SJSA1 (cell line): Measurements from ENCODE around the gene PTGES3L. TPM values are rescaled to one million over a fixed set of nuclear protein-coding genes. Genes with fewer than 3 reads are reported as not detected.
A peak's percentile ranks its signal among the peaks of the same experiment; 100 is the strongest.

Source experiments
- DNase-seq, 2 experiments: peaks; one replicate each; pipeline ENCODE4 v3.0.0-alpha.2; 2015 to 2020; ENCODE audit warnings: low spot score in 2 of 2, low read depth in 1 of 2
- H3K27ac ChIP-seq: fragments of 250-450 bp; sonication (Bioruptor Pico); 2 replicates; pipeline ENCODE4 v1.5.1; 2020; ENCODE audit warnings: mild to moderate bottlenecking, moderate library complexity
- H3K27me3 ChIP-seq: fragments of 250-450 bp; sonication (Bioruptor Pico); replicated peaks from 2 replicates; pipeline ENCODE4 v1.5.1; 2020; ENCODE audit warnings: mild to moderate bottlenecking, moderate library complexity
- H3K36me3 ChIP-seq: fragments of 250-450 bp; sonication (Bioruptor Pico); 2 replicates; pipeline ENCODE4 v1.5.1; 2020; ENCODE audit warnings: mild to moderate bottlenecking
- H3K4me1 ChIP-seq: fragments of 250-450 bp; sonication (Bioruptor Pico); replicated peaks from 2 replicates; pipeline ENCODE4 v1.6.1; 2021; ENCODE audit warnings: mild to moderate bottlenecking
- H3K4me3 ChIP-seq: fragments of 250-450 bp; sonication (Bioruptor Pico); 2 replicates; pipeline ENCODE4 v1.5.1; 2020; ENCODE audit warnings: mild to moderate bottlenecking
- H3K9me3 ChIP-seq: fragments of 250-450 bp; sonication (Bioruptor Pico); replicated peaks from 2 replicates; pipeline ENCODE4 v1.5.1; 2020; ENCODE audit warnings: mild to moderate bottlenecking
- total RNA-seq: library from RNA; depleted of rRNA; stranded (reverse); fragments of >200 nt; shearing (Covaris generic); gene quantifications from 2 replicates; pipeline ENCODE4 v1.2.3, GENCODE V29; 2014; rRNA removed

The PTGES3L gene
- 1.2 and 2.1 TPM in 2 replicates for total RNA-seq

DNA sequence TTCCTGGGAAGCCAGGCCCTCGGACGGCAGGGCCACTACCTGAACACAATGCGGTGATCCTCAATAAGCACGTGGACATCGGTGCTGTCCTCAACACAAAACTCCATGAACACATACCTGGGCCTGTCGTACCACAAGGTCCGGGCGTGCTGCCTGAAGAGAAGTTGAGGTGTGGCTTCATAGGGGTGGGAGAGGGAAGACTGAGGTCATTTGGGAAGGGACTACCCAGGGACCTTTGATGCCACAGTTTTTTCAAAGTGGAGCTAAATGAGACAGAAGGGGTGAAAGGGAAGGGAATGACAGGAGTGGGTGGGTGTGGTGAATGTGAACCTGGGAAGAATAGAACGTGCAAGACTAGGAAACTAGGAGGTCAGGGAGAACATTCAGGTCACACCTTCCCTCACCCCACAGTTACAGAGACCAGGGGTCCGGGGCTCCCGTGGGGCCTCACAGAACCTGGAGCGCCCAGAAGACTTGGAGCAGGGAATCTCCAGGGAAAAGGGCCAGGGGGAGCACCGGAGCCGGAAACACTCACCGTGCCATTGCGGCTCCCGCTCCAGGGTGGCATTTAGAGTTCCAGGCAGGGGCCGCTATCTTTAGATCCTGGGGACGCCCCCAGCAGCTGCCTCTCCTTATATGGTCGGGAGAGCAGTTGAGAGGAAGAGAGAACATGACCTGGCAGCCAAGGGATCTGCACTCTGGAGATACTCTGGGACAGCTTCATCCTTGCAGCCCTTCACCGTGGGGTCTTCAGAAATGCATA is at the start of gene PTGES3L:
TSS of gene PTGES3L (minus strand) at position 570 of the 763 bp plus-strand sequence. CDS start at position 543, 27 bp downstream.
- no peaks in the 10 kb centered on the region; the same call in 1 of the 2 replicates for H3K9me3 ChIP-seq
- no peaks in the 10 kb centered on the region for H3K27me3 ChIP-seq
- peaks cover 15% of the 10 kb centered on the region for H3K36me3 ChIP-seq
- peak in 1 of 2 experiments; percentile 70 for DNase-seq
- peaks cover 25% of the 10 kb centered on the region for H3K4me1 ChIP-seq
- peak within 1 kb of the TSS; percentile 96 for H3K4me3 ChIP-seq
- H3K27ac ChIP-seq = peak within 1 kb of the TSS; percentile 55

DNA sequence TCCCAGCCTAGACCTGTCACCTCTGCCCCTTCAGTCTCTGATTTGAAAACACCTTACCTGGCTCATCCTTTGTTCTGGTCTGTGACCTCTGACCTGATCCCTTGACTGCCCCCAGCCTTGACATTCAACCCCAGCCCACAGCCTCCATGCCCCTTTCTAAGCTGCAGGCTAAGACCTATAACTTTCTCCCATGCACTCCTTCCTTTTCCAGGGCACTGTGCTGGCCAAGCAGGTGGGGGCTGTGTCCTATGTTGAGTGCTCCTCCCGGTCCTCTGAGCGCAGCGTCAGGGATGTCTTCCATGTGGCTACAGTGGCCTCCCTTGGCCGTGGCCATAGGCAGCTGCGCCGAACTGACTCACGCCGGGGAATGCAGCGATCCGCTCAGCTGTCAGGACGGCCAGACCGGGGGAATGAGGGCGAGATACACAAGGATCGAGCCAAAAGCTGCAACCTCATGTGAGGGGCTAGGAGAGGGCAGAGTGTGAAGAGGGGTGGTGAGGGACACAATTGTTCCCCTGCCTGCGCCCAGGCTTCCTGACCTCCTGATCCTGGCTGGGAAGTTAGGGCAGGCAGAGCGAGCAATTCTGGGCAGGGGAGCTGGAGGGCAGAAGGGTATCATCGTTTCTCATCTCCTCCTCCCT is 48.5 kb upstream of the PTGES3L start:
- Histone ChIP-seq H3K36me3 (no peaks in the 10 kb centered on the region), H3K27ac (no peak overlapping the region), H3K4me3 (no peak overlapping the region), H3K4me1 (peaks cover 8% of the 10 kb centered on the region), H3K9me3 (no peaks in the 10 kb centered on the region), H3K27me3 (peaks cover 4% of the 10 kb centered on the region; the same call in 1 of the 2 replicates)
- no peak for DNase-seq

DNA sequence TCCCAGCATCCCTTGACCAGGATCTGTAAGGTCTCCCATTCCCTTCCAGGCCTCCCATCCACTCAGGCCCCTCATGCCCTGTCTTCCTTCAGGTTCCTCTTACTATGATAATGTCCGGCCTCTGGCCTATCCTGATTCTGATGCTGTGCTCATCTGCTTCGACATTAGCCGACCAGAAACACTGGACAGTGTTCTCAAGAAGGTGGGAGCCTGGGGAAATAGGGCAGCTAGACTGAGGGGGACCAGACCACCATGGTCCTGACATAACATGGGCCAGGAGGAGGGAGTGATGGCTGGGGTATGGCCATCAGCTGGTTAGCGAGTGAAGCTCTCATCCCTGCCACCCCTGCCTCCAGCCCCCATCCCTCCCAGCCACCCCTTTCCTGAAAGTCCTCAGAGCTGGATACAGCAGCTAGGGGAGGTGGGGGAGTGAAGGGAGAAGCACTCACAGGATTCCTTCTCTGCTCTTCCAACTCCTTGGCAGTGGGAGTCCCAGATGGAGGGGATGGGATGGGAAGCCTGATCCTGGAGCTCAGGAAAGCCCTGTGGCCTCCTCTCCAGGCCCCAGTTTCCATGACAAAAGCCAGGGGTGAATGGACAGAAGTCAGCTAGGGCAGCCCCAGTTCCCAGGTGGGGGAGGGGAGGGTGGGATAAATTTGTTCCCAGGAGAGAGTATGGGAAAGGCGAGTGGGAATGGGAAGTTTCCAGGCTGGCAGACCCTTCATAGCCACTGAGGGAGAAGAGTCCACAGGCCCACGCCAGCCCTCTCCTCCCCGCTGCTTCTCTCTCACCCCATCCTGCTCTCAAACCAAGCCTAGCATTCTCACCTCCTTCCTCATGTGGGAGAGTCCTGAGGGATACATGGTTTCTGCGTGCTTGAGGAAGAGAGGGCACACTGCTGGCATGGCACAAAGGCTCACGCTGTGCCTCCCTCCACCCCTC is 47.5 kb upstream of the PTGES3L start:
- Histone ChIP-seq H3K9me3 (no peaks in the 10 kb centered on the region), H3K27me3 (peaks cover 4% of the 10 kb centered on the region; the same call in 1 of the 2 replicates), H3K36me3 (peaks cover 1% of the 10 kb centered on the region), H3K4me1 (peaks cover 11% of the 10 kb centered on the region), H3K27ac (no peak overlapping the region), H3K4me3 (no peak overlapping the region)
- no peak for DNase-seq

DNA sequence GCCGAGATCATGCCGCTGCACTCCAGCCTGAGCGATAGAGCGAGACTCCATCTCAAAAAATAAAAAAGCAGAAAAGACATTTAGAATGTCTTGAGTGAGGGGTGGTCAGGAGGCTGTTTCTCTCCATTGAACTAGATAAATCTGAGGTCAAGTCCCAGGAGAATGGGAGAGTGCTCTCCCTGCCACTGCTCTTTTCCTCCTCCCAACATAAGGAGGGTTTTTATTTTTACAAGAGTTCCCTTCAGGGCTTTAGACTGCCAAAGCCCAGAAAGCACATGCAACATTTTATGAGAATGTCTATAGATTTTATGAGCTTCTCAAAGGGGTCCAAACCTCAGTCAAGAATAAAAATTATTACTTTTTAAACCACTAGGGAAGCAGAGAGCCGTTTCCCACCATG is 46.7 kb upstream of the PTGES3L start:
- Histone ChIP-seq H3K36me3 (peaks cover 9% of the 10 kb centered on the region), H3K27ac (no peak overlapping the region), H3K4me1 (peaks cover 18% of the 10 kb centered on the region), H3K27me3 (peaks cover 4% of the 10 kb centered on the region; the same call in 1 of the 2 replicates), H3K4me3 (no peak overlapping the region), H3K9me3 (no peaks in the 10 kb centered on the region)
- DNase-seq = no peak

DNA sequence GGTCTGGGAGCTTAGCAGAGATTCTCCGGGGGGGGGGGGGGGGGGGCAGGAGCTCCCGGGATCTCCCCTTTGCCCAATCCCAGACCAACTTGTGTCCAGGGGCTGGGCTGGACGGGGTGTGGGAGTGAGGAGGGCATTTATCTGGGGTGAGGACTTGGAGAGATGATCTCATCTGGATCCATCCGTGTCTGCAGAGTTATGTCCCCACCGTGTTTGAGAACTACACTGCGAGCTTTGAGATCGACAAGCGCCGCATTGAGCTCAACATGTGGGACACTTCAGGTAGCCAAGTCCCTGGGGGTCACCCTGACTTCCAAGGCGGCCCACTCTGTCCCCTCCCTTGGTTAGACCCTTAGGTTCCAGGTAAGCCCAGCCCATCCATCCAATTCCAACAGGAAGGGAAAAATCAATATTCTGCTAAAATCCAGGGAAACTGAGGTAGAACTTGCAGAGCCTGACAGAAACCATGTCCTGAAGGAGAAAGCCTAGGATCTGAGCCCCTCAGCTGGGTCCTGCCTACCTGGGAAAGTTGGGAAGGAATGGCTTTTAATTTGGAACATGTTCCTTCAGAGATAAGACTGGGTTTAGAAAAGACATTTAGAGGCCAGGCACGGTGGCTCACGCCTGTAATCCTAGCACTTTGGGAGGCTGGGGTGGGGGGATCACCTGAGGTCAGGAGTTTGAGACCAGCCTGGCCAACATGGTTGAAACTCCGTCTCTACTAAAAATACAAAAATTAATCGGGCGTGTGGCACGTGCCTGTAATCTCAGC is 46.1 kb upstream of the PTGES3L start:
- DNase-seq = no peak
- peaks cover 4% of the 10 kb centered on the region; the same call in 1 of the 2 replicates for H3K27me3 ChIP-seq

DNA sequence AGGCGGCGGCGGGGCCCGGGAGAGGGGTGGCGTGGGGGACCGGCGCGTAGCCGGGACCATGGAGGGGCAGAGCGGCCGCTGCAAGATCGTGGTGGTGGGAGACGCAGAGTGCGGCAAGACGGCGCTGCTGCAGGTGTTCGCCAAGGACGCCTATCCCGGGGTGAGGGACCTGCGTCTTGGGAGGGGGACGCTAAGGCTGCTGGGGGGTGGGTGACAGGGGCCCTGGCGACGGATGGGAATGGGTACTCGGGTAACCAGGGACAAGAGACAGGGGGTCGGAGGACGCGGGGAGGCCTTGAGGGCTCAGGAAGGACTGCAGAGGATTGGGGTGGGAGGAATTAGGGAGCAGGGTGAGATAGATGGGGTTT is 45.4 kb upstream of the PTGES3L start:
- Histone ChIP-seq H3K4me1 (peaks cover 29% of the 10 kb centered on the region), H3K27ac (no peak overlapping the region), H3K9me3 (no peaks in the 10 kb centered on the region), H3K36me3 (peaks cover 9% of the 10 kb centered on the region), H3K4me3 (no peak overlapping the region), H3K27me3 (peaks cover 4% of the 10 kb centered on the region; the same call in 1 of the 2 replicates)
- no peak for DNase-seq

More for the DNA sequence above, 46.1 kb upstream of the PTGES3L start:
- no peak overlapping the region for H3K4me3 ChIP-seq
- peaks cover 22% of the 10 kb centered on the region for H3K4me1 ChIP-seq
- peaks cover 9% of the 10 kb centered on the region for H3K36me3 ChIP-seq
- H3K27ac ChIP-seq = no peak overlapping the region
- no peaks in the 10 kb centered on the region for H3K9me3 ChIP-seq

DNA sequence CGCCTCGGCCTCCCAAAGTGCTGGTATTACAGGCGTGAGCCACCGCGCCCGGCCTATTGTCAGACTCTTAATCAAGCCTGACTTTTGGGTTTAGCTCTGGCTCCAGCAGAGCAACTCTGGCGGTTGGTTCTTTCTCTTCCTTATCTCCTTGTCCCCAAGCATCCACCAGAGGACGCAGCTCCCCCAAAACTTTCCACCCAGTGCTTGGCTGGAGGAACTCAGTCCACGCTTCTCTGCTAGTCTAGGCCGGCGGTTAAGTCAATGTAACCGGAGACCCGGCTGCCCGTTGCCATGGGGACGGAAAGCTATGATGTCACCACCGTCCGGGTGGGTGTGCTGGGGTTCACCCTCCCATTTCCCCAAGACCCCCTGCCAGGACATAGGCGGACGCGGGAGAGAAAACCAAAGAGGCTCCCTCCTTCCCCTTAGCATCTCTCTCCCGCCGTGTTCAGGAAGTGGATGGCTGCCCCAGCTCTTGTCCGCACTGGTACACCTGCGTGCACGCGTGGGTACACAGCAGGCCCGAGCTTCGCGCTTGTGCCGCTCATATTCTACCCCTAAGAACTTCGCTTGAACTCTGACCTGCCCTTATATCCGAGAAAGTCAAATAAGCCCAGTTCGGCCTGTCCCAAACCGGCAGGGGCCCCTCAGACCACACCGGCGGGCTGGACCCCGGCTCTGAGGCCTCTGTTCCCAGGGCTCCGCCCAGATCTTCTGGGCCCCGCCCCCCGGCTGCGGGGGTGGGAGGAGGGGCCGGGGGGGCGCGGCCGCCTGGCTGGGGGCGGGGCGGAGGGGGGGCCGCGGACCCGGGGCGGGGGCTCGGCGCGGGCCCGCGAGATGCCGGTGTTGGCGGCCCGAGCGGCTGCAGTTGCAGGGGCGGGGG is 44.8 kb upstream of the PTGES3L start, which contains the start of gene RND2:
TSS of gene RND2 (plus strand) at position 825 of the 883 bp plus-strand sequence. CDS start 117 bp downstream, outside the sequence.
- Histone ChIP-seq H3K9me3 (no peaks in the 10 kb centered on the region), H3K4me1 (peaks cover 35% of the 10 kb centered on the region), H3K36me3 (peaks cover 12% of the 10 kb centered on the region), H3K27ac (no peak within 1 kb of the TSS), H3K27me3 (peaks cover 4% of the 10 kb centered on the region; the same call in 1 of the 2 replicates), H3K4me3 (peak within 1 kb of the TSS; percentile 29)
- DNase-seq = peak; percentile 90 to 95

DNA sequence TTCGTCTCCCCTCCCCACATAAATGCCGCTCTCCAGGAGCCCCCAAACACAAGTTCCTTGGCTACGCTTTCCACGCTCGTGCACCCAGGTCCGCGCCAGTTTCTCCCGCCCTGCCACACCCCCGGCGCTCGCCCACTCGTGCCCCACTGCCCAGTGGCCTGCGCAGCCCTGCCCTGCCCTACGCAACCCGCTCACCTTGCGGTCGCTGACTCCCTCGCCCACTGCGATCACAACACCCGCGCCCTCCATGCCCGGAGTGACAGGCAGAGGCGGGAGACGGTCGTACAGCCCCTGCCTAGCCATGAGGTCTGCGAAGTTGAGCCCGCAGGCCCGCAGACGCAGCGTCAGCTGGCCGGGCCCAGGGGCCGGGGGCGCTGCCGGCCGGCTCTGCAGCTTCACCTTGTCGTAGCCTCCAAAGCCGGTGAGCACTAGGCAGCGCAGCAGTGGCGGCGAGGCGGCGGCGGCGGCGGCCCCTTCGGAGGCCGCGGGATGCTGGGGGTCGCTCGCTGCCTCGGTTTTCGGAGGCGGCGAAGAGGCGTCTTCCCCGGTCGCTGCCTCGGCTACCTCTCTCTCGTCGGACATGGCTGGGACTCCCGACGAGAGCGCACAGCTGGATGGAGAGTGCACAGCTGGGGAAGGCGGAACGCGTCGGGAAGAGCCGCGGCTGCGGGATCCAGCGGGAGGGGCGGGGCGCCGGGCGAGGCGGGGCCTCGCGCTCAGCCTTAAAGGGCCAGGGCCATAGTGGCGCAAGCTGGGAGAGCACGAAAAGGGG is 42.0 kb upstream of the PTGES3L start, which contains the start of gene VAT1:
TSS of gene VAT1 (minus strand) at position 645 of the 772 bp plus-strand sequence. CDS start at position 582, 63 bp downstream.
- no peaks in the 10 kb centered on the region for H3K9me3 ChIP-seq
- peak; percentile 84 to 86 for DNase-seq
- peak within 1 kb of the TSS; percentile 91 for H3K4me3 ChIP-seq
- peaks cover 4% of the 10 kb centered on the region; the same call in 1 of the 2 replicates for H3K27me3 ChIP-seq
- peaks cover 44% of the 10 kb centered on the region for H3K4me1 ChIP-seq
- H3K27ac ChIP-seq = peak within 1 kb of the TSS; percentile 82
- H3K36me3 ChIP-seq = peaks cover 31% of the 10 kb centered on the region

DNA sequence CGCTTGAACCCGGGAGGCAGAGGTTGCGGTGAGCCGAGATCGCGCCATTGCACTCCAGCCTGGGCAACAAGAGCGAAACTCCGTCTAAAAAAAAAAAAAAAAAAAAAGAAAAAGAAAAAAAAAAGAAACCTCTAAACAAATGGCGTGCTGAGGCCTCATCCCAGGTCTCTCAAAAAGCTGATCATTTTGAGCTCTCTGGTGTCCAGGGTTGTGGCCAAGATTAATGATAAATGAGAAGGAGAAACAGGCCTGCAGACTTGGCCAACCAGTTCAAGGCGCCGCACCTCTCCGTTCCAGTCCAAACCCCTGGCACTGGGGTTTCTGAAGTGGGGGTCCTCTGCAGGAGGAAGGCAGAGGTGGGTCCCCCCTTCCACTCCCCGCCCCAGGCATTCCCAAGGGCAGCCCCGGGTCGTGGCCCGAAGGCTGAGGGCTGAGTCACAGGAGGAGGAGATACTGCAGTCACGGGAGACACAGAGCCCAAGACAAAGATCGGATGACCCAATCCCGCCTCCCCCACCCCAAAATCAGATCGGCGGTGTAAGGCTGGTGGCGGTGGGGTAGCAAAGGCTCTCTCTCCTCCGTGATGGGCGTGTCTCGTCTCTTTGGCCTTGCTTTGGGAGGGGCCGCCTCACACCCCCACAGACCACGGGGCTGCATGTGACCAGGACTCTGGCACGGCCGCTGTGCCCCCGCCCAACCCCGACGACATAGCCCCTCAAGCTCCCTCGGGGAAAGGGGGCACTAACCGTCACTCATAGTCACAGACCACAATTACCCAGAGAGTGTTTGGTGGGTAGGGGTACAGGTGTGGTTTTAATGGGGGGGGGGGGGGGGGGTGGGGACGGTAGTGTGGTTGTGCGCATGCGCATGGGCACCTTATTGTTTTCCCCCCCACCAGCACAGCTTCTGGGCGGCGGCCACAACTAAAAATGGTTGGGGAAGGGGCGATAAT is 41.2 kb upstream of the PTGES3L start:
- no peaks in the 10 kb centered on the region for H3K9me3 ChIP-seq
- H3K4me3 ChIP-seq = peak overlapping the region; percentile 91
- peak; percentile 82 to 83 for DNase-seq
- H3K27me3 ChIP-seq = peaks cover 4% of the 10 kb centered on the region; the same call in 1 of the 2 replicates
- peaks cover 44% of the 10 kb centered on the region for H3K4me1 ChIP-seq
- H3K27ac ChIP-seq = peak overlapping the region; percentile 82
- peaks cover 38% of the 10 kb centered on the region for H3K36me3 ChIP-seq

DNA sequence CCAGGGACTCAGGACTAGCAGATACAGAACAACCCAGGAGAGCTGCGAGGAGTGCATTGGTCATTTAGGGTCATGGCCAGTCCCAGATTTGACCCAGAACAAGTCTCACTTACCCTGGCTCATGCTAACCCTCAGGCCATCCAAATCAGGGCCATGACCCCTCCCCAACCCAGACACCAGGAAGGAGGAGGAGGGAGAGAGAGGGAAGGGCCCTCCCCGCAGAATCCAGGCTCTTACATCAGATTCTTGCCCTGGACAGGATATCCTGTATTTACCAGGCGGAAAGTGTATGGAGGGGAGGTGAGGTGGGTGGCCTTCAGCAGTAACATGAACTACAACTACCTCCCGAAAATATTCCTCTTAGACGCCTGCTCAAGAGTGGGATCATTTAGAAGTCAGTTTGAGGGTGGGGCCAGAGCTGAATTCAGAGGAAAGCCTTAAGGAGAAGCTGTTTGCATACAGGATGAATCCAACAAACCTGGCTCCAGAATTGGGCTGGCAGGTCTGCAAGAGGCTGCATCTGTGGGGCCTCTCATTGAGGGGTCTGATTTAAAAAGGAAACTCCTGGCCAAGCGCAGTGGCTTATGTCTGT is 40.2 kb upstream of the PTGES3L start:
- peaks cover 4% of the 10 kb centered on the region; the same call in 1 of the 2 replicates for H3K27me3 ChIP-seq
- H3K27ac ChIP-seq = peak overlapping the region; percentile 82
- peaks cover 44% of the 10 kb centered on the region for H3K4me1 ChIP-seq
- no peak overlapping the region for H3K4me3 ChIP-seq
- H3K36me3 ChIP-seq = peaks cover 47% of the 10 kb centered on the region
- no peaks in the 10 kb centered on the region for H3K9me3 ChIP-seq
- DNase-seq = peak; percentile 52 to 55
